GM21717 (cell line): ENCODE data around the gene MYO1B.

Source experiments
- ATAC-seq: cut with Tn5 transposase; IDR thresholded peaks from one replicate; pipeline ENCODE4 v1.9.1; 2021; ENCODE audit warnings: mild to moderate bottlenecking, moderate library complexity; ENCODE audit not compliant: unreplicated experiment

Gene MYO1B

DNA sequence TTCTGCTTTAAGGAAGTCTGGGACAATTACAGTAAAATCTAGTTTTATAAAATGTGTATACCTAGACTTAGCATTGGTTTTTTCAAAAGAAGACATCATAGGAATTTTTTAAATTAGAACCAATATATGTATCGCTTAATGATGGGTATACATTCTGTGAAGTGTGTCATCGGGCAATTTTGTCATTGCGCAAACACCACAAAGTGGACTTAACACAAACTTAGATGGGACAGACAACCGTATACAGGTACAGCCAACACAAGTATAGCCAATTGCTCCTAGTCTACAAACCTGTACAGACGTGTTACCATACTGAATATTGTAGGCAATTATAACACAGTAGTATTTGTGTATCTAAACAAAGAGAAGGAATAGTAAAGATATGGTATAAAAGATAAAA is 12.7 kb downstream of the MYO1B start:
- no peak for ATAC-seq

DNA sequence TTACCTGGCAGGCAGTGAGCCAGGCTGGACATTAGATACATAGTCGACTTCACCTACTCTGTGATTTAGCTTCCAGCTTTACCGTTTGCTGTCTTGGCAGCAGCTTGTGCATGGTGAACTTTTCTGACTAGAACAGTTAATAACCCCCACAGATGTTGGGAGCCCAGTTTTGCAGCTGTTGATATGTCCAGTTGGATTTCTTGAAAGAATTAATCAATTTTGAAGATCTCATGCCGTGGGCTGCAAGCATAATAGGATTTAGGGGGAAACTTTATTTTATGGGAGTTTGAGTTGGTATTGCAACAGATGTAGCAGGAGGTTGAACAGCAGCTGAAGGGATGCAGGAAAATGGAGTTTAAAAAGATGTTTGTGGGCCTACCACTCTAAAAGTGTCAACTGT is 13.8 kb downstream of the MYO1B start:
- no peak for ATAC-seq

DNA sequence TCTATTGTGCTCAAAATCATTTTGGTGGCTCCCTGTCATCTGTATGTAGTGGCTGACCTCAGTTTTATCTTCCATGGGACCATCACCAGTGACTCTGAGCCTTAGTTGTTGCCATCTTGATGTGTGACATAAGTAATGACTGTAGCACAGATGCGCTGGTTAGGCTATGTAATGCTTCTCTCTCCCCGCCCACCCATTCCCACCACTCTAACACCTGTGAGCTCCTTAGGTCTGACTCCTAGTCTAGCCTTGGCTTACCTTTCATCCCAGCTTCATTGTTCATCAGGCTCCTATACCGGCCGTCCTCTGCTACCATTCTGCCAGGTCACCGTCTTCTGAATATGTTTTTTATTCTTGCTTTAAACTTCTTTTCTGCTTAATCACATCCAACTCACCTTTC is 17.2 kb downstream of the MYO1B start:
- no peak for ATAC-seq

DNA sequence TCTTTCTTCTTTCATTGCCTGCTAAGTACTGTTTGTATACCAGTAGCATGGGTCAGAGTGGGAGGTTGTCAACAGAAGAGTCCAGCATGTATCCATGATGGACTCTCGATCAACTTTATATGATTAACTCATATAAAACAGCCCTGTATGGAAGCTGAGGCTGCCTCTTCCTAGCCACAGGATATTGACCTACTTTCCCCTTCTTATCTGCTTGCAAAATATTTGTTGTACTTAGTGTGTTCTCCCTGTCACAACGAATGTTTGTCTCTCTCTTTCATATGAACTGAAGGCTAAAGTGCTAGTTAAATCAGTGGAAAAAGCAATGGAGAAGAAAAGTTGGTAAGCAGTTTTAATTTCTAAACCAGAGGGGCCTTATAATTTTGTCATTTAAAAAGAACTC is 17.8 kb downstream of the MYO1B start:
- ATAC-seq = no peak

DNA sequence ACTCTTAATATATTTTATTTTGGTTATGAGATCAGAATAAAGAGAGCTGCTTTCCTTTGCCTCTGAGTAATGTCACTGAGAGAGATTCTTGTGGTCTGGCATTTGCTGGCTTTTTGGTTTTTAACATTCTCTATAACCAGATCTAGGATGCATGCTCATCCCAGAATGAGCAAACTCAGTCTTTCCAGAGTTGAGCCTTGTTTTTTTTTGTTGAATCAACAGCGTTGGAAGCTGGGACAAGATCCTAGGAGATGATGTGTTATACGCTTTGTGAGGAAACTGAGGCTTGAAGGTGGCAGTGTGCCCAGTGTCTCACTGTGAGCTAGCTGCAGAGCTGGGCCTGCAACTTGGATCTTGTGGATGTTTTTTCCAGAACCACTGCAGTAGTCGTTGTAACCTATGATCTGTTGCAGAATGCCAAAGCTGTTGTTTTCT is 19.5 kb downstream of the MYO1B start:
- no peak for ATAC-seq

DNA sequence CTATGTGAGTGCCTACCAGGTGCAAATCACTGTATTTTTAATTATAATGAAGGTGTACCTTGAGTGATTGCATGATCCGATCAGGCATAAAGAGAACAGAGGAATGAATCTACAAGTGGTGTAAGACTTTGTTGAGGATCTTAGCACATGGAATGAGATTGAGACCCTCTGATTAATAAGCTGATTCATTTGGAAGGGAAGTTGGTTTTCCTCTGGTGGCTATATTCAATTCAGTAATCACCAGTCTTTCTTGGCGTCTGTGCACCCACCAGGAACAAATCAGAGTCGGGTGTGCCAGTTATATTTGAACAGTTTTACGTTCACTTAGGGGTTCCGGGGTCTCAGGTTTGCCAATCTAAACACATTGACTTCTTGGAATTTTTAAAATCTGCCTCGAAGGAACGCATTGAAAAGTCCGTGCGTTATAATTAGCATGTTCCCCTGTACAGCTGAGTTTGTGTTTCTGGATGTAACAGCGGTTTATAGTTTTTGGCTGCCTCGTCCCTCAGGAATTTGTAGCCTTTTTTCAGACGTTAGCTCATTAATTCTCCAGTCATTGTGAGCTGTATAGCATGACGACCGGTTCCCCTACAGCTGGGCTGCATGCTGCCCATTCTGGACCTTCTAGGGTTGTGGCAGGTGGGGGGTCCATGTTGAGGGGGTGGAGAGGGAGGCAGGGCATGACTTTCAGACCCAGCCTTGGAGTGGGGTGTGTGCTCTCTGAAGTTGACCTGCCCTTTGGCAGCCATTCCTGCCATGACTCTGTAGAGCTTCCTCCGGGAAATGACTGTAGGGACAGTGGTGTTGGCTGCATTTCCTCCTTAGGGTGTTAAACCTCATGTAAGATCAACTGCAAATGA is 20.3 kb downstream of the MYO1B start:
- ATAC-seq = no peak

DNA sequence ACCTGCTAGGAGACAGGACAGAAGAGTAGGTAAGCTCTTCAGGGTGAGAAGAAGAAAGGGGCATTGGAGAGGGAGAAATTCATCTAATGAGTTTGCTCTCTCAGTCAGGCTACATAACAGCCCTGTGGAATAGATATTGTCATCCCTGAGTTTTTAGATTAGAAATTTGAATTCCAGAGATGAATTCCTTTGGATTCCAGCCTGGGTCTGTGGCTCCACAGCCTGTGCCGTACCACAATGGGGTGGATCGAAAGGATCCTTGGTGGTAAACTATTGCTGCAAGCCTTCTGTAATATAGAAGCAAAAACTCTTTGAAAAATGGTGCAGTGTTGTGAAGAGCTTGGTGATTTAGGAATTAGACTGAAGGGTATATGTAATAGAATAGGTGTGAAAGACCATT is 21.0 kb downstream of the MYO1B start:
- ATAC-seq = no peak

DNA sequence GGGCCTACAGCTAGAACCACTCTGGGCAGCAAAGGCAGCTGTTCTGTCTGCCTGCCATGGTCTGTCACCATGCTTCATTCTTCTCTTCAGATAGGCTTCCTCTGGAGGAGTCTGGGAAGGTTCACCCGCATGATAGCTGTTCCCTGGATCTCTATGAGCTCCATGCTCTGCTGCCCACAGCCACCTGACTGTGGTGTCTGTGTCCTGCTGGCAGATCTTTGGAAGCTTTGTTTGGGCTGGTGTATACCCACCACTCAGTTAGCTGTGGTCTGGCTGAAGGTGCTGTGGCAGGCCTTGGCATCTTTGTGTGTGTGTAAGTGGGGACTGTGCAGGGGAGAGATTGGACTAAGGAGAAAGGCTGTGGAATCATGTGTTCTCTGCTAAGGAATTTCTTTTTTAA is 23.4 kb downstream of the MYO1B start:
- ATAC-seq = no peak

DNA sequence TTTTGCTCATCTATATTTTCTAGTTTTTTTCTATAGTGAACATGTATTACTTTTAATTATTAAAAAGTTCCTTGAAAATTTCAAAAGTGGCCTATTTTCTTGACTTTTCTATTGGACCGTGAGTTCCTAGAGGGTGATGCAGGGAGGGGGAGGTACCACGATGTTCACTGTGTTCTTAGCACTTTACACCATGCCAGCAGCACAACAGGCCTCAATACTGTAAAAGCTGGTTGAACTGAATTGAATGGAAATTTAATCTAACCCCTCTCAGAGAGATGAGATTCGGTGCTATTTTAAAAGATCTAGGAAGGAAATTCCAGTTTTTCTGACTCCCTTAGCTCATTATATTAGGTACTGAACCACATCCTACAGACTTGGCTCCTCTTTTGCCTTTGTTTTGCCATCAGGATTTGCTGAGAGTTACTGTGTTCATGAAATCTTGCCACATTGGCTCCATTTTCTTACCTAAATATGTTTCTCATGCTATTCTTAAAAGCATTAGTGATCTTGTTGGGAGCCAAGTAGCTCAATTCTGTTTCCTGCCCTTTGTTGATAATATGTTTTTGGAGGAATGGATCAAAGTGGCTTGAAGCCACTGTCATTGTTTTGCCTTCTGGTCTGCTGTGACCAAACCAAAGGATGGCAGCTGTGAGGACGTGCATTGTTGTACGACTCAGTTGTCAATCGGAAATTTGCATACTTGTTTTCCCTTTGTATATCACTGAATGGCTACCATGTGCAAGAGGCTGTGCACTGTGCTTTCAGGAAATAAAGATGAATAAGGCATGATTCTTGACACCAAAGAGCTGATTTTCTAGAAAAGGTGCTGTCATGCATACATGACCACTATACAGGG is 25.3 kb downstream of the MYO1B start:
- no peak for ATAC-seq

DNA sequence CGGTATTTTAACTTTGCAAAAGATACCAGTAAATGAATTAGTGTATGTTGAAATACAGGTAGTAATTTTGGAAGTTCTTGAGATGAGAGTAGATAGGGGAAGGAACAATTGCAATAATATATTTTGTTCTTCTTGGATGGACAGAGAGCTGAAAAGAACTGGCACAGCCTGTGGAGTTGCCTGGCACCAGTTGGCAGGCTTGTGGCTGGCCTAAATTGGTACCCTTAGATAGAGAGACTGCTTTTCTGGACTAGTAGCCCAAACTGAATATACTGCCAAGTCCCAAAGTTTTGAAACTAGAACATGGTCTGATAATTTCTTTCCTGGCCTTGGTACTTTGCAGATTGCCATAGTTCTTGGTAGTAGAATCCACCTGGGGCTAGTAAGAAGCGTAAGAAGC is 26.9 kb downstream of the MYO1B start:
- ATAC-seq = no peak

DNA sequence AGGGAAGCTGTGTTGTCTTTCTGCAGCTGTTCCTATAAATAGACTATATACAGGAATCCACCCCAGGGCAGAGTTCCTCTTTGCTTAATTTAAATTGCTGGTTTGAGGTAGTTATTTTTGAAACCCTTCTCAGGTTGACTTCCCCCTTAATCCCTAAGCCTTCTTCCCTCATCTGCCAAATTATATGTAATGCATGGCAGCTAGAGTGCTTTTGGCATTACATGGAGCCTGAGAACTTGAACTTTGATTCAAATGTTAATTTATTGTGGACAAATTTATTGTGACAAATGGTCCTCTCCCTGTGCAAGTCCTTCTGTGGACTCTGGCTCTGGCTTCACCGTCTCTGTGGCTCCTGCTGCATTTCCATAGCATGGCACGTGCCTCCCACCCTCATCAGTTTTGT is 29.2 kb downstream of the MYO1B start:
- peak; percentile 58 for ATAC-seq

DNA sequence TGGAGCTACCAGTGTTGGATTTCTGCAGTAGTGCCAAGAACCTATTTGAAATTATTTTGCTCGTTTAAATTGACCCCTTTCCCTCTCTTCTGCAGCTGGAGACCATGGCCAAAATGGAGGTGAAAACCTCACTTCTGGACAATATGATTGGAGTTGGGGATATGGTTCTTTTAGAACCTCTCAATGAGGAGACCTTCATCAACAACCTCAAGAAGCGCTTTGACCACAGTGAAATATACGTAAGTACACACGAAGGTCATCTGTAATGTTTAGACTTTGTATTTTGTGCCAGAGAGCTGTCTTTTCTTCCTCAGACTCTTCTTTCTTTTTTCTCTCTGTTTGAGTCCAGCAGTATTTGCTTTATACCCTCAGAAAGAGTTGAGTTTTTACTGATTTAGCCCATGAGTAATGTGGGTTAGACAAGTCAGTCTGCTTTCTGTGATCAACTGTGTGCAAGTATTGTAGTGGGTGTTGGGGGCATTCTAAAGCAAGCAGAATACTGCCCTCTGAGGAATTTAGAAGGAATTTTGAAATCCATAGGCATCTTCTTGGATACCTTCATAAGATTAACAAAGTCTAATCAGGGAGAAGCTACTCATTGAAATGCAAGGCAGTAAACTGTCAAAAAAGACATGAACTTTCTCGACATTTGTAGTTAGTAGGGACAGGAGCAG is 31.7 kb downstream of the MYO1B start:
- ATAC-seq = no peak

DNA sequence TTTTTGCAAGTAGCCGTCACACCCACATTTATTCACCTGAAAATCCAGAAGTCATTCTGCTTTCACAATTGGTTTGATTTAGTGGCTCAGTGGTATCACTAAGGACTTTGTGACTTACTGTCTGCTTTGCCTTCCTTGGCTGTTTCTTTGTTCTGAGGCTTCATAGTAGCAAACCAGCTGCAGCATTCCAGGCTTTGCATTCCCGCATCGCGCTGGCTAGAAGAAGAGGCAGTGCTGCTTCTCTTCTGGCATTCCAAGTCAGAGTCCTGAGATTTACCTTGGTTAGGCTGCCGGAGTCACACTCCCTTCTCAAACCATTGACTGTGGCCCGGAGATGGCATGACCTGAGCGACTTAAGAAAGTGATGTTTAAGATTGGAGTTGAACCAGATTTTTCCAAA is 35.1 kb downstream of the MYO1B start:
- ATAC-seq = no peak

DNA sequence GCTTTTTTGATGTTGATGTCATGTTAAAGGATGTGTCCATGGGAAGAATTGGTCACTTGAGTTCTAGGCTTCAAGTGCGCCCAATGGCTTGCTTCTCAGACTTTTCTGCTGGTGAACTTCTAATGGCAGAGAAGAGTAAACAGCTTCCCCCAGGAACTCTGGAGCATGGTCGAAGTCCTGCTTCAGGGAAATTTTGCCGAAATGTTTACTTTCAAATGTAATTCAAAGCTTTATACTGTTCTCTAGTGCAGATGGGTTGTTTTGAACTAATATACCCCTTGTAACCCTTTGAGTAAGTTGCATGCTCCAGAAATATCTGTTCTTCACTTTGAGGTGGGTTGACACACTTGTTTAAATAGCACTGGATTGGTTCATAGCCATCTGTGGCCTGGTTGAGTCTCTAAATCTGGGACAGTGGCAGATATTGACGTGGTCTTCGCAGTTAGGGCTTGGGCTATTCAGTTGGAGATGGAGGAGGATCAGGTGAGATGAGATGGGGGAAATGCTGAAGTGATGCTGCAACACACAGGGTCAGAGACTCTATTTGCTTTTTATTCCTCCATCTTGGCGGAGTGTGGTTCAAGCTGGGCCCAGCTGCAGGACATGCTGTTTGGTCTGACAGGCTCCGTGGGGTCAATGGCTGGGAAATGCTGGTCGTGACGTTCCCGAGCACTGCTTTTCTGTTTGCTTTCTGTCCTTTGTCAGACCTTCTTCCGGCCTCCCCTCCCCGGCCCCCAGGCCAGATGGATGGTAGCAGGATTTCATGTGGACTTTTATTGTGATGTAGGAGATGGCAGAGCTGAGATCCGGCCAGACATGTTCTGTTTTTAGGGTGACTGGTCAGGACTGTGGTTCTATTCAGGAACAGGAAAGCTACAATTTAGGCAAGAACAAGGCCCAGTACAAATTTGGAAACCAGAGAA is 35.9 kb downstream of the MYO1B start:
- no peak for ATAC-seq

DNA sequence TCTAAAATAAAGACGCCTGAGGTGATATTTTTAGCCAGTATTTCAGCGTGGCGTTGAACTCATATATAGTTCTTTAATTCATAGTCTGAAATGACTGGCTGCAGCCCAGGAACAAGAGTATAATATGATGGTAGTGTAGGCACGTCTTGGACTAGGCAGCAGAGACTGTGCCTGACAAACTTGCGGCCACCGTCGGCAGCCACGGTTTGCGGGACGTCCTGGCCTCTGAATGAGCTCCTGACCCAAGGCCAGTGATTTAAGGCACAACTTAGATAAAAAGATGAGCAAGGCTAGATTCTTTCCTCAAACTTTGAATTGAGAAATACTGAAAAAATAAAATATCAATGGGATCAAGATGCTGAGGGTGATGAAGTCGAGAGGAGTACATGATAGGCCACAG is 40.0 kb downstream of the MYO1B start:
- no peak for ATAC-seq

DNA sequence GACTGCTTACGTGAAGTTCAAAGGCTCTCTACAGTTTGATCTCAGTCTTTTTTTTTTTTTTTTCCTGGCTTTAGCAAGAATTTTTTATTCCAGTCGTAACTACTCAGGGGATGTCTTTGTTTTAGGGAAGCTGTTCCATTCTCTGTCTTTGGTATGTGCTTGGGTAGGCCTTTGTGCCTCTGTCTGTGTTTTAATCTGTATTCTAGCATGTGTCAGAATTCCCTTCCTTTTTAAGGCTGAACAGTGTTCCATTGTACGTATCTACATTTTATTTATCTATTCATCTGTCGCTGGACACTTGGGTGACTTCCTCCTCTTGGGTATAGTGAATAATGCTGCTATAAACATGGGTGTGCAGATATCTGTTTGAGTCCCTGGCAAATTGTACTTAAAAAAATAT is 42.6 kb downstream of the MYO1B start:
- no peak for ATAC-seq

DNA sequence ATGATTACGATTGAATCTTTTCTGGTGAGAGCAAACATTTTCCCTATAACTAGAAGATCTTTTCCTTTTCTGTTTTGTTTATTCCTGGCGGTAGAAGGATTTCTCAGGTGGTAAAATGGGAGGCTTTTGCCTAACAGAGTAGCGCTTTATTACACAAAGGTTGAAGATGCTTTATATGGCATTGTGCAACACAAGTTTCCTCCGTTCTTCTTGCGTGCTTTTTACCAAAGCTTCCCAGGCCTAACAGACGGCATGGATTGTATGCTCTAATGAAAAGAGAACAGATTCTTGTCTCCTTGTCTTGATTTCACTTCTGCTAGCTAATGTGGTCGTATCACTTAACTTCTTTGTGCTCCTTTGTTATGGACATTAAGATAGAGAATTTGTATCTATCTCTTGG is 43.8 kb downstream of the MYO1B start:
- no peak for ATAC-seq

DNA sequence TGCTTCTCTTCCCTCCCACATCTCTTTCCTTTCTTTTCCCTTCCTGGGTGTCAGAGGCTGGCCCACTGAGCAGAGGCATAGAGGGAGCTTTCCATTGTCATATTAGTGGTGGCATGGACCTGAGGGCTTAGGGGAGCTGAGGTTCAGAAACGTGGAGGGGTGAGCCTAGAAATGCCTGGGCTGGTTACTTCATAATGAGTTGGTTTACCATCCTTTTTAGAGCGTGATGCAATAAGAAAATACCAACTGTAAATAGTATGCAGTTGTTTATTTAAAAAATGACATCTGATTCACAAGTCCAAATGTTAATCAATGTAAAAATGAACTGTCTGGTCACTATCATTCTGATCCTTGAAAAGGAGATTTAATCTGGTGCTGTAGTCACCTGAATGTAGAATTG is 46.3 kb downstream of the MYO1B start:
- no peak for ATAC-seq

DNA sequence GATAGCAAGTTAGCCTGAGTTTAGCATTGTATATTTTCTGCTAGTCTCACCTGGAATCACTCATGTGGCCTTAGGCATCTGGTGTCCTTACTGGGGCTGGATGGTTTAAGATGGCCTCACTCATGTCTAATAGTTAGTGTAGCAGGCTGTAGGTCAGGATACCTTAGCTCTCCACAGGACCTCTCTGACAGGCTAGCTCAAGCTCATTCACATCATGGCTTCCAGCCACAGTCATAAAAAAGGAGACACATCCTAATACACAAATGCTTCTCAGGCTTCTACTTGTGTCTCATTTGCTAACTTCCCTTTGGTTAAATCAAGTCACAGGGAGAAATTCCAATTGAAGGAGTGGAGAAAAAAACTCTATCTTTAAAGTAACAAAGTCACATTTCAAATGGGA is 47.7 kb downstream of the MYO1B start:
- no peak for ATAC-seq

DNA sequence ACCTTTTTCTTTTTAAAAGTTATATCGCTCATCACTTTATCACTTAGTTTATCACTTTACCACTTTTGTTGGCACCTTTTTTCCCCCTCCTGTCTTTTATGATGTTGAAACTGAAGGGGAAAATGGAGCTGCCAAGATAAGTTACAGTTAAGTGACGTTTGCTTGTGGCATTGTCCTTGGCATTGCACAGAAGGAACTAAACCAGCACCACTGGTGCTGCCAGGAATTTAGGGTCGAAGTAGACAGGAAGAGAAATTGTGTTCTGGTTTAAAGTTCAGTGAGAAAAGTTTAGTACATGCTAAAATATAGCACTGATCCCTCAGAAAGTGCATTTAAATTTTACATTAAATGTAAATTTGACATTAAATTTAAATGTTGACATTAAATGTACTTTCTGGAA is 49.9 kb downstream of the MYO1B start:
- no peak for ATAC-seq
